K562 (cell line): ENCODE results near the gene MITF. TPM values are rescaled to one million over a fixed set of nuclear protein-coding genes. Genes with fewer than 3 reads are reported as not detected.
A peak's percentile ranks its signal among the peaks of the same experiment; 100 is the strongest.

Source experiments
- ATF7 ChIP-seq: fragments of 450-650 bp; IDR thresholded peaks from 2 replicates; pipeline ENCODE4 v1.7.1; 2014; ENCODE audit warnings: mild to moderate bottlenecking, moderate library complexity
- BRD9 ChIP-seq: fragments of 450-650 bp; IDR thresholded peaks from 2 replicates; pipeline ENCODE4 v1.6.1; 2018; ENCODE audit warnings: low read depth; ENCODE audit not compliant: partially characterized antibody
- COPS2 ChIP-seq: fragments of 450-650 bp; conservative IDR thresholded peaks from 2 replicates; pipeline ENCODE4 v1.6.1; 2016; ENCODE audit warnings: mild to moderate bottlenecking, moderate library complexity
- HNRNPH1 ChIP-seq: fragments of 200-400 bp; formaldehyde crosslinking; optimal IDR thresholded peaks from 2 replicates; pipeline ENCODE3; 2017; ENCODE audit warnings: low read depth, mild to moderate bottlenecking, low read length, moderate library complexity
- HNRNPL ChIP-seq: fragments of 200-400 bp; formaldehyde crosslinking; IDR thresholded peaks from 2 replicates; pipeline ENCODE4 v1.6.1; 2017; ENCODE audit warnings: low read depth, mild to moderate bottlenecking, low read length
- PHB ChIP-seq: fragments of 250-450 bp; sonication (Bioruptor Pico); IDR thresholded peaks from 2 replicates; pipeline ENCODE4 v1.5.0; 2021
- POU5F1 ChIP-seq: fragments of 150-350 bp; IDR thresholded peaks from 2 replicates; pipeline ENCODE4 v1.6.1; 2014; ENCODE audit warnings: borderline replicate concordance, low read length, low read depth, mild to moderate bottlenecking; ENCODE audit not compliant: partially characterized antibody
- SRSF1 ChIP-seq: fragments of 200-400 bp; formaldehyde crosslinking; IDR thresholded peaks from 2 replicates; pipeline ENCODE4 v1.6.1; 2017; ENCODE audit warnings: mild to moderate bottlenecking, low read depth, low read length, moderate library complexity
- XRCC3 ChIP-seq: fragments of 450-650 bp; IDR thresholded peaks from 2 replicates; pipeline ENCODE4 v1.6.1; 2017; ENCODE audit warnings: mild to moderate bottlenecking, moderate library complexity
- XRCC5 ChIP-seq: fragments of 200-400 bp; formaldehyde crosslinking; IDR thresholded peaks from 2 replicates; pipeline ENCODE4 v1.6.1; 2017; ENCODE audit warnings: low read depth, mild to moderate bottlenecking, low read length
- ZNF354B ChIP-seq: fragments of 250-450 bp; sonication (Bioruptor Pico); IDR thresholded peaks from 2 replicates; pipeline ENCODE4 v1.4.0; 2020
- polyA plus RNA-seq, 8 experiments: library from polyadenylated mRNA; depleted of rRNA in 4 of 8; stranded (reverse) in 5 of 8; unstranded in 3 of 8; fragments of >200 nt; fragmentation: Nextera tagmentation in 2 of 8; fragmentation: Illumina TruSeq in 1 of 8; extraction: Ambion mirVana in 2 of 8; extraction: Trizol in 1 of 8; gene quantifications; 2 replicates each; pipeline versions ENCODE4 v1.2.1 to v1.2.3, GENCODE V29; 2011 to 2014; ENCODE audit warnings: inconsistent platforms in 1 of 8, missing spikeins in 1 of 8
- total RNA-seq, 7 experiments: library from RNA; depleted of rRNA in 6 of 7; stranded (reverse); fragments of >200 nt in 6 of 7; fragmentation: Illumina TruSeq in 2 of 7; extraction: Trizol in 2 of 7; gene quantifications; 2 replicates each; pipeline versions ENCODE4 v1.2.1 to v1.2.3, GENCODE V29; 2011 to 2021; ENCODE audit warnings: low replicate concordance in 1 of 7
- TF ChIP-seq, protein P1 (sequence below): sonication (generic); formaldehyde crosslinking; IDR thresholded peaks from 2 replicates; pipeline ENCODE4 v1.8.1; 2023; ENCODE audit warnings: mild to moderate bottlenecking, missing genetic modification reagents
- TF ChIP-seq, protein P2 (sequence below): fragments of 450-650 bp; formaldehyde crosslinking; IDR thresholded peaks from 2 replicates; pipeline ENCODE4 v1.4.0; 2020; ENCODE audit warnings: mild to moderate bottlenecking, moderate library complexity
- TF ChIP-seq, protein P3 (sequence below): IDR thresholded peaks from 3 replicates; pipeline ENCODE4 v1.6.1; 2011; ENCODE audit warnings: borderline replicate concordance, mild to moderate bottlenecking; ENCODE audit not compliant: insufficient read length, insufficient read depth
- TF ChIP-seq, protein P4 (sequence below), 3 experiments: IDR thresholded peaks in 2 of 3; conservative IDR thresholded peaks in 1 of 3; 2 replicates each; pipeline ENCODE4 v1.5.1; 2011 to 2012; ENCODE audit warnings: low read length in 3 of 3, mild to moderate bottlenecking in 3 of 3, control low read depth in 2 of 3, improper control_type of control experiment in 1 of 3, inconsistent platforms in 1 of 3, low read depth in 1 of 3, mixed read lengths in 1 of 3, moderate library complexity in 1 of 3; ENCODE audit not compliant: insufficient read depth in 2 of 3
- TF ChIP-seq, protein P5 (sequence below): fragments of 450-650 bp; IDR thresholded peaks from 2 replicates; pipeline ENCODE4 v1.6.1; 2018; ENCODE audit not compliant: partially characterized antibody

The MITF gene
- total and polyA plus RNA-seq, 9 of the 15 experiments (the other 6 are each of a cell fraction or from before 2014, with no cell fraction given): 5.6 to 14.9 (median 11.1) TPM

DNA sequence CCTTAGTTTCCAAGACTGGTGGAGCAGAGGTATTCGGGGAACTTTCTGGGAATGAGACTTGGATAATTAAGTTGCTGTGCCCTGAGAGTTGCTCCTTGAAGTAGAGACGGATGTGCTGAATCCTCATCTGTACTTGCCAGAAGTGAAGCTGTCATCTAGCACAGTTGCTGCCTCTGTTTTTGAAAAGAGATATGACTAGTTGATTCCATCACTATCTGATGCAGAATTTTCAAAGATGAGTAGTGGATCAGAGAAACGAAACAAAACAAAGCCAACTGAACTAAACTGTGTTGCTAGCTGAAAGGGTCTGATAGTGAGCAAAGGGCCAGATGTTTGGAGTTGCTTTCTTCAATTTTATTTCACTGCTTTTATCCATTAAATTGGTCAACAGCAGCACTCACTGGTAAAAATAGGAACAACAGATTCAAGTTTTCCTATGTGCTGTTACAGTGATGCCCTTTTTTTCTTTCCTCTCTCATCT is 52.7 kb downstream of the MITF start (continued):
- TF ChIP-seq, protein P1, sequence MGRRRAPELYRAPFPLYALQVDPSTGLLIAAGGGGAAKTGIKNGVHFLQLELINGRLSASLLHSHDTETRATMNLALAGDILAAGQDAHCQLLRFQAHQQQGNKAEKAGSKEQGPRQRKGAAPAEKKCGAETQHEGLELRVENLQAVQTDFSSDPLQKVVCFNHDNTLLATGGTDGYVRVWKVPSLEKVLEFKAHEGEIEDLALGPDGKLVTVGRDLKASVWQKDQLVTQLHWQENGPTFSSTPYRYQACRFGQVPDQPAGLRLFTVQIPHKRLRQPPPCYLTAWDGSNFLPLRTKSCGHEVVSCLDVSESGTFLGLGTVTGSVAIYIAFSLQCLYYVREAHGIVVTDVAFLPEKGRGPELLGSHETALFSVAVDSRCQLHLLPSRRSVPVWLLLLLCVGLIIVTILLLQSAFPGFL: no peak
- TF ChIP-seq, protein P2, sequence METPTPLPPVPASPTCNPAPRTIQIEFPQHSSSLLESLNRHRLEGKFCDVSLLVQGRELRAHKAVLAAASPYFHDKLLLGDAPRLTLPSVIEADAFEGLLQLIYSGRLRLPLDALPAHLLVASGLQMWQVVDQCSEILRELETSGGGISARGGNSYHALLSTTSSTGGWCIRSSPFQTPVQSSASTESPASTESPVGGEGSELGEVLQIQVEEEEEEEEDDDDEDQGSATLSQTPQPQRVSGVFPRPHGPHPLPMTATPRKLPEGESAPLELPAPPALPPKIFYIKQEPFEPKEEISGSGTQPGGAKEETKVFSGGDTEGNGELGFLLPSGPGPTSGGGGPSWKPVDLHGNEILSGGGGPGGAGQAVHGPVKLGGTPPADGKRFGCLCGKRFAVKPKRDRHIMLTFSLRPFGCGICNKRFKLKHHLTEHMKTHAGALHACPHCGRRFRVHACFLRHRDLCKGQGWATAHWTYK: no peak
- TF ChIP-seq SRSF1: no peak
- TF ChIP-seq, protein P3, sequence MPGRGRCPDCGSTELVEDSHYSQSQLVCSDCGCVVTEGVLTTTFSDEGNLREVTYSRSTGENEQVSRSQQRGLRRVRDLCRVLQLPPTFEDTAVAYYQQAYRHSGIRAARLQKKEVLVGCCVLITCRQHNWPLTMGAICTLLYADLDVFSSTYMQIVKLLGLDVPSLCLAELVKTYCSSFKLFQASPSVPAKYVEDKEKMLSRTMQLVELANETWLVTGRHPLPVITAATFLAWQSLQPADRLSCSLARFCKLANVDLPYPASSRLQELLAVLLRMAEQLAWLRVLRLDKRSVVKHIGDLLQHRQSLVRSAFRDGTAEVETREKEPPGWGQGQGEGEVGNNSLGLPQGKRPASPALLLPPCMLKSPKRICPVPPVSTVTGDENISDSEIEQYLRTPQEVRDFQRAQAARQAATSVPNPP: no peak
- TF ChIP-seq HNRNPH1: no peak
- TF ChIP-seq ZNF354B (CRISPR knock-in tag): no peak
- TF ChIP-seq XRCC5: no peak
- TF ChIP-seq XRCC3: no peak
- no peak for TF ChIP-seq POU5F1
- no peak for TF ChIP-seq PHB (CRISPR knock-in tag)
- TF ChIP-seq HNRNPL: no peak
- no peak for TF ChIP-seq COPS2
- TF ChIP-seq, protein P4, sequence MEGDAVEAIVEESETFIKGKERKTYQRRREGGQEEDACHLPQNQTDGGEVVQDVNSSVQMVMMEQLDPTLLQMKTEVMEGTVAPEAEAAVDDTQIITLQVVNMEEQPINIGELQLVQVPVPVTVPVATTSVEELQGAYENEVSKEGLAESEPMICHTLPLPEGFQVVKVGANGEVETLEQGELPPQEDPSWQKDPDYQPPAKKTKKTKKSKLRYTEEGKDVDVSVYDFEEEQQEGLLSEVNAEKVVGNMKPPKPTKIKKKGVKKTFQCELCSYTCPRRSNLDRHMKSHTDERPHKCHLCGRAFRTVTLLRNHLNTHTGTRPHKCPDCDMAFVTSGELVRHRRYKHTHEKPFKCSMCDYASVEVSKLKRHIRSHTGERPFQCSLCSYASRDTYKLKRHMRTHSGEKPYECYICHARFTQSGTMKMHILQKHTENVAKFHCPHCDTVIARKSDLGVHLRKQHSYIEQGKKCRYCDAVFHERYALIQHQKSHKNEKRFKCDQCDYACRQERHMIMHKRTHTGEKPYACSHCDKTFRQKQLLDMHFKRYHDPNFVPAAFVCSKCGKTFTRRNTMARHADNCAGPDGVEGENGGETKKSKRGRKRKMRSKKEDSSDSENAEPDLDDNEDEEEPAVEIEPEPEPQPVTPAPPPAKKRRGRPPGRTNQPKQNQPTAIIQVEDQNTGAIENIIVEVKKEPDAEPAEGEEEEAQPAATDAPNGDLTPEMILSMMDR (IDR thresholded peaks at IDR 0.05 in 2 of 3, conservative IDR thresholded peaks at IDR 0.05 in 1 of 3; ENCODE audit: insufficient read depth in 2 of 3, low read depth in 1 of 3, low read length in 3 of 3): peak; percentile 38 to 74 (median 63); a peak in 5 of 6 replicates
- TF ChIP-seq, protein P5, sequence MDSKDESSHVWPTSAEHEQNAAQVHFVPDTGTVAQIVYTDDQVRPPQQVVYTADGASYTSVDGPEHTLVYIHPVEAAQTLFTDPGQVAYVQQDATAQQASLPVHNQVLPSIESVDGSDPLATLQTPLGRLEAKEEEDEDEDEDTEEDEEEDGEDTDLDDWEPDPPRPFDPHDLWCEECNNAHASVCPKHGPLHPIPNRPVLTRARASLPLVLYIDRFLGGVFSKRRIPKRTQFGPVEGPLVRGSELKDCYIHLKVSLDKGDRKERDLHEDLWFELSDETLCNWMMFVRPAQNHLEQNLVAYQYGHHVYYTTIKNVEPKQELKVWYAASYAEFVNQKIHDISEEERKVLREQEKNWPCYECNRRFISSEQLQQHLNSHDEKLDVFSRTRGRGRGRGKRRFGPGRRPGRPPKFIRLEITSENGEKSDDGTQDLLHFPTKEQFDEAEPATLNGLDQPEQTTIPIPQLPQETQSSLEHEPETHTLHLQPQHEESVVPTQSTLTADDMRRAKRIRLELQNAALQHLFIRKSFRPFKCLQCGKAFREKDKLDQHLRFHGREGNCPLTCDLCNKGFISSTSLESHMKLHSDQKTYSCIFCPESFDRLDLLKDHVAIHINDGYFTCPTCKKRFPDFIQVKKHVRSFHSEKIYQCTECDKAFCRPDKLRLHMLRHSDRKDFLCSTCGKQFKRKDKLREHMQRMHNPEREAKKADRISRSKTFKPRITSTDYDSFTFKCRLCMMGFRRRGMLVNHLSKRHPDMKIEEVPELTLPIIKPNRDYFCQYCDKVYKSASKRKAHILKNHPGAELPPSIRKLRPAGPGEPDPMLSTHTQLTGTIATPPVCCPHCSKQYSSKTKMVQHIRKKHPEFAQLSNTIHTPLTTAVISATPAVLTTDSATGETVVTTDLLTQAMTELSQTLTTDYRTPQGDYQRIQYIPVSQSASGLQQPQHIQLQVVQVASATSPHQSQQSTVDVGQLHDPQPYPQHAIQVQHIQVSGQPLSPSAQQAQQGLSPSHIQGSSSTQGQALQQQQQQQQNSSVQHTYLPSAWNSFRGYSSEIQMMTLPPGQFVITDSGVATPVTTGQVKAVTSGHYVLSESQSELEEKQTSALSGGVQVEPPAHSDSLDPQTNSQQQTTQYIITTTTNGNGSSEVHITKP: no peak
- peak; percentile 84 for TF ChIP-seq BRD9
- peak; percentile 86 for TF ChIP-seq ATF7
